Measurements from ENCODE around the gene SCFD2.

DNA sequence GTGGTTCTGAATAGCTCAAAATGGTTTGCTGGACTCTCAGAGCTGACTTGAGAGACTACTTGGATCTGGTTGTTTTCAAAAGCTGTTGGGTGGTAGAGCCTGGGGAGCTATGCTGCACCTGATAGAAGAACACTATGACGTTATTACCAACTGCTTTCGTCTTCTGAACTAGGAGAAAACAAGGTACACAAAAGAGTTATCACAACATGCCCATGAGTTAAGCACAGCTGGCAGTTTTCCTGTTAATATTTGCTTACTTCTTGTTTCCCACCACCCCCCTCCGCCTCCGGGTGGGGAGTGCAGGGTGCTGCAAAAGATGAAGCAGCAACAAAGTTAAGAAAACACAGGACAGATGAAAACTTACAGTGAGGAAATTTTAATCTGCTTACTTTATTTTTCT is 434.6 kb downstream of the SCFD2 start:
- TF ChIP-seq CTCF (IDR thresholded peaks at IDR 0.05; ENCODE audit: extremely low read depth in 1 of 2, insufficient read depth in 1 of 2, low read depth in 1 of 2, low read length in 2 of 2) (no peak), POLR2AphosphoS5 (IDR thresholded peaks at IDR 0.05; ENCODE audit: insufficient read depth, low read depth, low read length) (no peak), POLR2A (IDR thresholded peaks at IDR 0.05; ENCODE audit: low read depth, low read length) (no peak), GATA2 (IDR thresholded peaks at IDR 0.05; ENCODE audit: insufficient read depth, insufficient read length, low read depth, low read length) (no peak), EZH2 (IDR thresholded peaks at IDR 0.05; ENCODE audit: borderline replicate concordance, low read depth, low read length, severe bottlenecking) (no peak)
